CD4-positive, alpha-beta T cell (primary cell): ENCODE data around the gene YARS1. TPM values are rescaled to one million over a fixed set of nuclear protein-coding genes. Genes with fewer than 3 reads are reported as not detected.
A peak's percentile ranks its signal among the peaks of the same experiment; 100 is the strongest.

ENCODE experiments used
- ATAC-seq: fragments of 200-7000 bp; cut with Tn5 transposase; one replicate; pipeline ENCODE4 v1.10.0; 2022; ENCODE audit warnings: mild to moderate bottlenecking; ENCODE audit not compliant: poor library complexity
- CTCF ChIA-PET: fragments of 350-600 bp; sonication (Branson Sonifier 250); formaldehyde crosslinking; loops from one replicate; lab custom pipeline; 2021; ENCODE audit warnings: antibody characterized with exemption, inconsistent platforms; lab: Charles Lee
- POLR2A ChIA-PET: fragments of 350-600 bp; sonication (Branson Sonifier 250); formaldehyde crosslinking; loops from one replicate; lab custom pipeline; 2021; ENCODE audit warnings: antibody characterized with exemption, inconsistent platforms; lab: Charles Lee
- DNase-seq, 14 experiments: peaks; one replicate each; pipeline ENCODE4 v3.0.0-alpha.2; 2013 to 2020; ENCODE audit warnings: mixed read lengths in 2 of 14
- H3K27ac ChIP-seq, 2 donors: one replicate each; pipeline versions ENCODE4 v1.5.1 to v1.7.0; 2013; ENCODE audit warnings: low read length in 2 of 2, low read depth in 1 of 2, mild to moderate bottlenecking in 1 of 2
- H3K27me3 ChIP-seq, 2 experiments: 1 replicate in 1 of 2; 2 replicates in 1 of 2; pipeline versions ENCODE4 v1.6.1 to v1.7.0; 2013; ENCODE audit warnings: low read length in 2 of 2, control low read depth in 1 of 2, mild to moderate bottlenecking in 1 of 2, moderate library complexity in 1 of 2; ENCODE audit not compliant: insufficient read depth in 2 of 2, control insufficient read depth in 1 of 2
- H3K36me3 ChIP-seq: one replicate; pipeline ENCODE4 v1.6.1; 2013; ENCODE audit warnings: low read length, control low read depth; ENCODE audit not compliant: insufficient read depth
- H3K4me1 ChIP-seq: one replicate; pipeline ENCODE4 v1.6.1; 2013; ENCODE audit warnings: low read length, control low read depth; ENCODE audit not compliant: insufficient read depth
- H3K4me3 ChIP-seq: one replicate; pipeline ENCODE4 v1.5.1; 2013; ENCODE audit warnings: mild to moderate bottlenecking, low read length, moderate library complexity
- H3K9me3 ChIP-seq, 2 experiments: 1 replicate in 1 of 2; 2 replicates in 1 of 2; pipeline versions ENCODE4 v1.6.1 to v1.7.0; 2013; ENCODE audit warnings: low read length in 2 of 2, mild to moderate bottlenecking in 2 of 2, control low read depth in 1 of 2, moderate library complexity in 1 of 2; ENCODE audit not compliant: control insufficient read depth in 1 of 2, insufficient read depth in 1 of 2
- H3K27ac Mint-ChIP-seq: one replicate; pipeline ENCODE4 v1.8.0; 2020; ENCODE audit warnings: mixed read lengths
- H3K27me3 Mint-ChIP-seq: one replicate; pipeline ENCODE4 v1.8.0; 2021; ENCODE audit warnings: mixed read lengths
- H3K36me3 Mint-ChIP-seq: one replicate; pipeline ENCODE4 v1.8.0; 2021; ENCODE audit warnings: low read depth, mixed read lengths
- H3K4me1 Mint-ChIP-seq: one replicate; pipeline ENCODE4 v1.8.0; 2021; ENCODE audit warnings: low read depth, mixed read lengths
- H3K4me3 Mint-ChIP-seq: one replicate; pipeline ENCODE4 v1.8.0; 2020; ENCODE audit warnings: mild to moderate bottlenecking, mixed read lengths
- H3K9me3 Mint-ChIP-seq: one replicate; pipeline ENCODE4 v1.8.0; 2020; ENCODE audit warnings: mixed read lengths
- intact Hi-C, 2 experiments: fragments of 100-400 bp; cut with DNase I in 1 of 2; cut with micrococcal nuclease in 1 of 2; formaldehyde crosslinking; loops; one replicate each; pipeline versions ENCODE4 v1.15.1 to v1.9.0; 2023 to 2025; cut with DNase I, micrococcal nuclease
- total RNA-seq, 174 experiments: library from RNA in 2 of 174; stranded (reverse) in 2 of 174; gene quantifications; one replicate each; pipeline ENCODE4 v1.2.3 and lab custom pipeline; 2021 to 2026
- TF ChIP-seq, protein P1 (sequence below): fragments of 200-600 bp; IDR thresholded peaks from one replicate; pipeline ENCODE4 v1.8.0; 2022; ENCODE audit warnings: antibody characterized with exemption, mild to moderate bottlenecking

Gene YARS1
- total RNA-seq, 2 experiments from 2014 or later = 67.6 to 73.2 TPM

DNA sequence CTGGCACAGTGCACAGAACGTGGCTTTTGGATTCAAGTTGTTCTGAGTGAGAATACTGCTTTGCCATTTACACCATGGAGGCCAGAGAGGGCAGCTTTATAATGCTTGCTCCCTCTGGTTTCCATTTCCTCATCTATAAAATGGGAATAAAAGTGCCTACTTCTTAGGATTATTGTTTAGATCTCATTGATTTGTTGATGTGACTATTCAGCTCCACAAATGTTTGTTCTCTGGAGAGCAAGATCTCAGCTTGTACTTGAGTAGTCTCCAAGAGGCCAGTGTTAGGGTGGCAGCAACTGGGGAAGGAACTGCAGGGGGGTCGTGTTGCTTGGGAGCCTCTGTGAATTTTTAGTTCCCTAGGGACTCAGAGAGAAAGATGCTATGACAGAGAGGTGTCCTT lies 55.2 kb downstream of the YARS1 start:
- Histone ChIP-seq H3K9me3 (no peaks in the 10 kb centered on the region), H3K4me3 (no peak overlapping the region), H3K27ac (no peak overlapping the region), H3K36me3 (no peaks in the 10 kb centered on the region), H3K27me3 (no peaks in the 10 kb centered on the region), H3K4me1 (peaks cover 15% of the 10 kb centered on the region)
- intact Hi-C loops = no loop called here
- TF ChIP-seq, protein P1, sequence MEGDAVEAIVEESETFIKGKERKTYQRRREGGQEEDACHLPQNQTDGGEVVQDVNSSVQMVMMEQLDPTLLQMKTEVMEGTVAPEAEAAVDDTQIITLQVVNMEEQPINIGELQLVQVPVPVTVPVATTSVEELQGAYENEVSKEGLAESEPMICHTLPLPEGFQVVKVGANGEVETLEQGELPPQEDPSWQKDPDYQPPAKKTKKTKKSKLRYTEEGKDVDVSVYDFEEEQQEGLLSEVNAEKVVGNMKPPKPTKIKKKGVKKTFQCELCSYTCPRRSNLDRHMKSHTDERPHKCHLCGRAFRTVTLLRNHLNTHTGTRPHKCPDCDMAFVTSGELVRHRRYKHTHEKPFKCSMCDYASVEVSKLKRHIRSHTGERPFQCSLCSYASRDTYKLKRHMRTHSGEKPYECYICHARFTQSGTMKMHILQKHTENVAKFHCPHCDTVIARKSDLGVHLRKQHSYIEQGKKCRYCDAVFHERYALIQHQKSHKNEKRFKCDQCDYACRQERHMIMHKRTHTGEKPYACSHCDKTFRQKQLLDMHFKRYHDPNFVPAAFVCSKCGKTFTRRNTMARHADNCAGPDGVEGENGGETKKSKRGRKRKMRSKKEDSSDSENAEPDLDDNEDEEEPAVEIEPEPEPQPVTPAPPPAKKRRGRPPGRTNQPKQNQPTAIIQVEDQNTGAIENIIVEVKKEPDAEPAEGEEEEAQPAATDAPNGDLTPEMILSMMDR = no peak
- DNase-seq (no peak), ATAC-seq (no peak)
- H3K4me3 Mint-ChIP-seq = no peak overlapping the region
- no peaks in the 10 kb centered on the region for H3K27me3 Mint-ChIP-seq
- H3K36me3 Mint-ChIP-seq = no peaks in the 10 kb centered on the region
- ChIA-PET POLR2A (interaction anchor here (0.6 kb wide), 1 partner anchor 27 kb away, joined by 3 read pairs; no protein-coding TSS in a partner anchor), CTCF (interaction anchor here (0.6 to 1.4 kb wide), 3 partner anchors 8 to 475 kb away, joined by 3 to 6 read pairs (median 3); no protein-coding TSS in a partner anchor)
- no peak overlapping the region for H3K27ac Mint-ChIP-seq
- H3K9me3 Mint-ChIP-seq = no peaks in the 10 kb centered on the region
- H3K4me1 Mint-ChIP-seq = peaks cover 32% of the 10 kb centered on the region

DNA sequence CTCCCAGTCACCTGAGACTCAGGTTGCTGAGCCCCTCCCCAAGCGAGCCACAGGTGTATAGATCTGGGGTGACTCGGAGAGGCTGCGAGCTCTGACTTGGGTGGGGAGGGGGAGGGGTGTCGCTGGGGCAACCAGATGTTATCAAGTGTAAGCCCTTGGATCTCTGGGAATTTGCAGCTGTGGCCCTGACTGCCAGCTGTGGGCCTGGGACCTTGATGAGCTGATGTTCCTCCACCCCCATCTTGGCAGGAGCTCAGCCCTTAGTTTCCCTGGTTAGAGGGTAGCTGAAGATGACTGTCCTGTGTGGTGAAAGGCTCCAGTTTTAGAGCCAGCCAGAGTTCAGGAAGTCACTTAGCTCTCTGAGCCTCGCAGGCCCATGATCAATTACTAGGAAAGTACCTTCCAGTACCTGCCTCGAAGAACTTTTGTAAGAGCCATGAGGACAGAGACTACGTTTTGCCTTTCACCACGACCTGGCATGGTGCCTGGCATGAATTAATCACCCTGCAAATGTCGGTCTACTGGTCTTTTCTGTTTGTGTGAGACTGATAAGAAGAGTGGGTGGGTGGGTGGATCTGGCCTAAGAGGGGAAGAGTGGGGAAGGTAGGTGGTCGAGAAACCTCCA lies 55.8 kb downstream of the YARS1 start:
- no peak overlapping the region for H3K27ac Mint-ChIP-seq
- peak in 2 of 14 experiments; percentile 21 to 33 for DNase-seq
- no peaks in the 10 kb centered on the region for H3K36me3 Mint-ChIP-seq
- intact Hi-C loops = no loop called here
- no peaks in the 10 kb centered on the region for H3K9me3 Mint-ChIP-seq
- POLR2A ChIA-PET = no interaction called here
- no peak overlapping the region for H3K4me3 Mint-ChIP-seq
- no peaks in the 10 kb centered on the region for H3K27me3 Mint-ChIP-seq
- no peaks in the 10 kb centered on the region for H3K9me3 ChIP-seq
- ATAC-seq = no peak
- TF ChIP-seq, protein P1 = no peak
- H3K4me3 ChIP-seq = no peak overlapping the region
- CTCF ChIA-PET = interaction anchor here (1.3 to 1.4 kb wide), 2 partner anchors 11 to 49 kb away, joined by 5 to 6 read pairs; no protein-coding TSS in a partner anchor
- H3K4me1 Mint-ChIP-seq = peaks cover 34% of the 10 kb centered on the region
- peaks cover 15% of the 10 kb centered on the region for H3K4me1 ChIP-seq
- H3K36me3 ChIP-seq = no peaks in the 10 kb centered on the region
- no peaks in the 10 kb centered on the region for H3K27me3 ChIP-seq
- no peak overlapping the region for H3K27ac ChIP-seq

DNA sequence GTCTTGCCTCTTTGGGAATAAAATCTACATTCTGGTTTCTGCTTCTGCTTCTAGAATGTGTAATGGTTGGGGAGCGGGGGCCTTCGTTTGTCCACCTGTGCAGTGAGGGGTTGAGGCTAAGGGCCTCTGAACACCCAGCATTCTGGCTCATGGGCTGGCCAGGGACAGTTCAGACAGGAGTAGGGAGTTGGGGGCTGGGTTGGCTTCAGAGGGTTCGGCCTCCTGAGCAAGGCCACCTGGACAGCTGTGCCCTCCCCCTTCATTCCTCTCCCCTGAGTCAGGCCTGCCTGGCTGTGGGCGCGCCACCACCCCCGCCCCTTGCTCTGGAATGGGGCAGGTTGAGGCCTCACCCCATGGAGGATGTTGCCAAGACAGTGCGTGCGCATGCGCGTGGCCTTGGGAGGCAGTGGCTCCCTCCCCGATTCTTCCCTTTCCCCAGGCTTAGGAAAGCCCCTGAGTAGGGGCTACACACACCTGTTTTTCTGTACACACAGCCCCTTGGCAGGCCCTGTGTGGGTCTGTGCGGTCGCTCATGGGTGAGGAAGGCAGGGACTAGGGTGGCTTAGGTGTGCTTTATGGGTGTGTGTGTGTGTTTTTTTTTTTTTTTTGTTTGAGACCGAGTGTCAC lies 57.0 kb downstream of the YARS1 start:
- ChIA-PET CTCF (interaction anchor here (1.3 kb wide), 1 partner anchor 48 kb away, joined by 5 read pairs; no protein-coding TSS in a partner anchor), POLR2A (no interaction called here)
- Histone ChIP-seq H3K27ac (no peak overlapping the region), H3K4me1 (peaks cover 15% of the 10 kb centered on the region), H3K9me3 (no peaks in the 10 kb centered on the region), H3K27me3 (no peaks in the 10 kb centered on the region), H3K36me3 (no peaks in the 10 kb centered on the region), H3K4me3 (no peak overlapping the region)
- no peaks in the 10 kb centered on the region for H3K27me3 Mint-ChIP-seq
- no peaks in the 10 kb centered on the region for H3K9me3 Mint-ChIP-seq
- no peaks in the 10 kb centered on the region for H3K36me3 Mint-ChIP-seq
- peaks cover 34% of the 10 kb centered on the region for H3K4me1 Mint-ChIP-seq
- TF ChIP-seq, protein P1 = no peak
- ATAC-seq (peak; percentile 34), DNase-seq (no peak)
- H3K4me3 Mint-ChIP-seq = no peak overlapping the region
- intact Hi-C loops = no loop called here
- H3K27ac Mint-ChIP-seq = peak overlapping the region; percentile 35
